A673 (cell line): ENCODE data around the gene PON3. TPM values are rescaled to one million over a fixed set of nuclear protein-coding genes. Genes with fewer than 3 reads are reported as not detected.
A peak's percentile ranks its signal among the peaks of the same experiment; 100 is the strongest.

ENCODE experiments used
- BruUV-seq: library from RNA; stranded (reverse); fragments of 400-500 nt; replicated peaks from 2 replicates; lab custom pipeline; 2021; lab: Mats Ljungman, UMichigan
- CTCF ChIA-PET: fragments of 300-600 bp; sonication (Branson Sonifier 250); formaldehyde crosslinking; loops from one replicate; lab custom pipeline; 2022; ENCODE audit warnings: antibody characterized with exemption; lab: Charles Lee
- POLR2A ChIA-PET: fragments of 300-600 bp; sonication (Branson Sonifier 250); formaldehyde crosslinking; loops from one replicate; lab custom pipeline; 2022; ENCODE audit warnings: antibody characterized with exemption; ENCODE audit not compliant: low non-redundant PET; lab: Charles Lee
- DNase-seq: peaks from one replicate; pipeline ENCODE4 v3.0.0-alpha.2; 2015; ENCODE audit warnings: low spot score
- H3K27ac ChIP-seq: fragments of 200-600 bp; sonication (generic); 2 replicates; pipeline ENCODE4 v1.5.1; 2016; ENCODE audit warnings: mixed run types, low read depth, mild to moderate bottlenecking, mixed read lengths, antibody characterized with exemption, low read length; ENCODE audit not compliant: poor library complexity, severe bottlenecking
- H3K27me3 ChIP-seq: fragments of 200-600 bp; sonication (generic); replicated peaks from 2 replicates; pipeline ENCODE4 v1.6.1; 2017; ENCODE audit warnings: mixed run types, low read depth, mild to moderate bottlenecking, mixed read lengths, antibody characterized with exemption, low read length; ENCODE audit not compliant: insufficient read depth, poor library complexity
- H3K36me3 ChIP-seq: fragments of 200-600 bp; sonication (generic); 2 replicates; pipeline ENCODE4 v1.6.1; 2016; ENCODE audit warnings: mixed run types, mild to moderate bottlenecking, mixed read lengths, antibody characterized with exemption, low read length; ENCODE audit not compliant: insufficient read depth, poor library complexity, severe bottlenecking
- H3K4me1 ChIP-seq: fragments of 200-600 bp; sonication (generic); 2 replicates; pipeline ENCODE4 v1.6.1; 2017; ENCODE audit warnings: mixed run types, mild to moderate bottlenecking, mixed read lengths, antibody characterized with exemption, low read length; ENCODE audit not compliant: insufficient read depth, poor library complexity, severe bottlenecking
- H3K4me3 ChIP-seq: fragments of 200-600 bp; sonication (generic); 2 replicates; pipeline ENCODE4 v1.5.1; 2016; ENCODE audit warnings: low read depth, mixed run types, mild to moderate bottlenecking, mixed read lengths, low read length; ENCODE audit not compliant: poor library complexity, severe bottlenecking
- H3K9me3 ChIP-seq: fragments of 200-600 bp; sonication (generic); 2 replicates; pipeline ENCODE4 v1.6.1; 2016; ENCODE audit warnings: mixed run types, low read depth, mild to moderate bottlenecking, mixed read lengths, antibody characterized with exemption, low read length; ENCODE audit not compliant: poor library complexity, severe bottlenecking
- CTCF ChIP-seq: fragments of 300-800, 200-600 bp; sonication (generic); conservative IDR thresholded peaks from 2 replicates; pipeline ENCODE4 v1.5.1; 2017; ENCODE audit warnings: low read depth, mild to moderate bottlenecking, antibody characterized with exemption, low read length, moderate library complexity, mixed read lengths
- EZH2 ChIP-seq: fragments of 200-600 bp; sonication (generic); IDR thresholded peaks from 2 replicates; pipeline ENCODE4 v1.6.1; 2017; ENCODE audit warnings: borderline replicate concordance, low read depth, mild to moderate bottlenecking, mixed read lengths, antibody characterized with exemption, low read length; ENCODE audit not compliant: poor library complexity, severe bottlenecking
- intact Hi-C: fragments of 100-400 bp; cut with micrococcal nuclease; formaldehyde crosslinking; loops from one replicate; pipeline ENCODE4 v1.10.0; 2022; ENCODE audit not compliant: unreplicated experiment
- total RNA-seq: library from RNA; stranded (reverse); gene quantifications from 2 replicates; pipeline ENCODE4 v1.2.3, GENCODE V29; 2021

PON3 gene
- total RNA-seq, 1 experiment from 2014 or later = not detected

- Histone ChIP-seq H3K4me3 (no peak overlapping the region), H3K27ac (no peak overlapping the region), H3K36me3 (no peaks in the 10 kb centered on the region), H3K9me3 (no peaks in the 10 kb centered on the region), H3K27me3 (no peaks in the 10 kb centered on the region), H3K4me1 (peaks cover 4% of the 10 kb centered on the region)
- no peak for DNase-seq
- TF ChIP-seq CTCF = no peak
- no peak for TF ChIP-seq EZH2
- no TSS peak for BruUV-seq
- CTCF ChIA-PET = no interaction called here
- POLR2A ChIA-PET = no interaction called here
- intact Hi-C loops = no loop called here
Observed at GRCh38 chr7:95440394-95441038, 44.3 kb upstream of the PON3 start.

GRCh38 chr7:95436407-95436806 lies 40.2 kb upstream of the PON3 start:
- ChIA-PET CTCF (no interaction called here), POLR2A (no interaction called here)
- peaks cover 15% of the 10 kb centered on the region for H3K4me1 ChIP-seq
- H3K36me3 ChIP-seq = no peaks in the 10 kb centered on the region
- no peak for DNase-seq
- no TSS peak for BruUV-seq
- intact Hi-C loops = no loop called here
- no peak overlapping the region for H3K27ac ChIP-seq
- TF ChIP-seq EZH2 = no peak
- no peak for TF ChIP-seq CTCF
- no peaks in the 10 kb centered on the region for H3K9me3 ChIP-seq
- no peaks in the 10 kb centered on the region for H3K27me3 ChIP-seq
- no peak overlapping the region for H3K4me3 ChIP-seq

GRCh38 chr7:95435422-95435780 lies 39.2 kb upstream of the PON3 start:
- Histone ChIP-seq H3K36me3 (no peaks in the 10 kb centered on the region), H3K27me3 (no peaks in the 10 kb centered on the region), H3K4me3 (peak overlapping the region; percentile 66), H3K9me3 (no peaks in the 10 kb centered on the region), H3K27ac (peak overlapping the region; percentile 89), H3K4me1 (peaks cover 15% of the 10 kb centered on the region)
- BruUV-seq = TSS peak; percentile 88
- POLR2A ChIA-PET = no interaction called here
- TF ChIP-seq CTCF (no peak), EZH2 (no peak)
- intact Hi-C loops = no loop called here
- no peak for DNase-seq
- CTCF ChIA-PET = no interaction called here
